K562 (cell line): ENCODE measurements around the gene CCDC9B. TPM values are rescaled to one million over a fixed set of nuclear protein-coding genes. Genes with fewer than 3 reads are reported as not detected.

Source experiments
- ATF7 ChIP-seq: fragments of 450-650 bp; IDR thresholded peaks from 2 replicates; pipeline ENCODE4 v1.7.1; 2014; ENCODE audit warnings: mild to moderate bottlenecking, moderate library complexity
- CBFA2T2 ChIP-seq: fragments of 450-650 bp; conservative IDR thresholded peaks from 2 replicates; pipeline ENCODE4 v1.6.1; 2017; ENCODE audit warnings: mild to moderate bottlenecking
- CHD4 ChIP-seq: fragments of 200-600 bp; sonication (generic); IDR thresholded peaks from 3 replicates; pipeline ENCODE4 v1.6.1; 2012; ENCODE audit warnings: low read depth, mild to moderate bottlenecking, mixed read lengths, low read length, inconsistent platforms; ENCODE audit not compliant: insufficient read depth, insufficient replicate concordance, poor library complexity, severe bottlenecking
- CUX1 ChIP-seq: fragments of 200-800 bp; sonication (Bioruptor generic); IDR thresholded peaks from 2 replicates; pipeline ENCODE4 v1.6.1; 2016; ENCODE audit warnings: missing genetic modification characterization, missing compliant biosample characterization
- ESRRA ChIP-seq: fragments of 450-650 bp; IDR thresholded peaks from 2 replicates; pipeline ENCODE4 v1.6.1; 2014; ENCODE audit warnings: low read depth, mild to moderate bottlenecking, moderate library complexity, borderline replicate concordance
- ETV6 ChIP-seq, 3 experiments: fragments of 150-350 bp in 1 of 3; sonication (generic) in 1 of 3; formaldehyde crosslinking in 1 of 3; IDR thresholded peaks; 2 replicates each; pipeline versions ENCODE4 v1.6.1 to v1.8.0; 2014 to 2022; ENCODE audit warnings: borderline replicate concordance in 2 of 3, low read depth in 2 of 3, antibody characterized with exemption in 1 of 3, low read length in 1 of 3, mild to moderate bottlenecking in 1 of 3, missing genetic modification reagents in 1 of 3
- FOXO4 ChIP-seq: fragments of 450-650 bp; formaldehyde crosslinking; IDR thresholded peaks from 2 replicates; pipeline ENCODE4 v1.4.0; 2020; ENCODE audit warnings: mild to moderate bottlenecking, moderate library complexity
- JUNB ChIP-seq: fragments of 450-650 bp; formaldehyde crosslinking; conservative IDR thresholded peaks from 2 replicates; pipeline ENCODE4 v1.4.0; 2020; ENCODE audit warnings: mild to moderate bottlenecking
- NCOA4 ChIP-seq: fragments of 450-650 bp; IDR thresholded peaks from 2 replicates; pipeline ENCODE4 v1.6.1; 2018; ENCODE audit warnings: mild to moderate bottlenecking; ENCODE audit not compliant: partially characterized antibody
- NONO ChIP-seq, 2 experiments: fragments of 200-400 bp in 1 of 2; fragments of 450-650 bp in 1 of 2; formaldehyde crosslinking in 1 of 2; IDR thresholded peaks; 2 replicates each; pipeline ENCODE4 v1.6.1; 2017; ENCODE audit warnings: low read depth in 2 of 2, mild to moderate bottlenecking in 2 of 2, moderate library complexity in 2 of 2, low read length in 1 of 2
- POLR3G ChIP-seq: IDR thresholded peaks from 2 replicates; pipeline ENCODE4 v1.6.1; 2011; ENCODE audit not compliant: insufficient read length, insufficient replicate concordance; ENCODE audit errors: extremely low read depth
- STAT5A ChIP-seq: IDR thresholded peaks from 2 replicates; pipeline ENCODE4 v1.6.1; 2012; ENCODE audit warnings: low read length, inconsistent platforms, borderline replicate concordance
- TAF1 ChIP-seq: IDR thresholded peaks from 2 replicates; pipeline ENCODE4 v1.6.1; 2011; ENCODE audit warnings: mild to moderate bottlenecking, low read length, moderate library complexity; ENCODE audit not compliant: insufficient read depth, control insufficient read depth, severe bottlenecking; ENCODE audit errors: extremely low read depth
- ZFX ChIP-seq: sonication (generic); formaldehyde crosslinking; IDR thresholded peaks from 2 replicates; pipeline ENCODE4 v1.8.0; 2022; ENCODE audit warnings: mild to moderate bottlenecking, missing genetic modification reagents, moderate library complexity
- ZNF41 ChIP-seq: fragments of 250-450 bp; sonication (Bioruptor Pico); conservative IDR thresholded peaks from 2 replicates; pipeline ENCODE4 v1.4.0; 2020; ENCODE audit warnings: mild to moderate bottlenecking
- ZNF668 ChIP-seq: fragments of 250-450 bp; sonication (Bioruptor Pico); IDR thresholded peaks from 2 replicates; pipeline ENCODE4 v1.8.0; 2022; ENCODE audit warnings: mild to moderate bottlenecking, inconsistent platforms
- ZNF717 ChIP-seq: fragments of 250-450 bp; sonication (Bioruptor Pico); IDR thresholded peaks from 2 replicates; pipeline ENCODE4 v1.5.0; 2021
- ZSCAN32 ChIP-seq: fragments of 450-650 bp; formaldehyde crosslinking; IDR thresholded peaks from 2 replicates; pipeline ENCODE4 v1.4.0; 2020; ENCODE audit warnings: mild to moderate bottlenecking, moderate library complexity
- polyA plus RNA-seq, 8 experiments: library from polyadenylated mRNA; depleted of rRNA in 4 of 8; stranded (reverse) in 5 of 8; unstranded in 3 of 8; fragments of >200 nt; fragmentation: Nextera tagmentation in 2 of 8; fragmentation: Illumina TruSeq in 1 of 8; extraction: Ambion mirVana in 2 of 8; extraction: Trizol in 1 of 8; gene quantifications; 2 replicates each; pipeline versions ENCODE4 v1.2.1 to v1.2.3, GENCODE V29; 2011 to 2014; ENCODE audit warnings: inconsistent platforms in 1 of 8, missing spikeins in 1 of 8
- total RNA-seq, 7 experiments: library from RNA; depleted of rRNA in 6 of 7; stranded (reverse); fragments of >200 nt in 6 of 7; fragmentation: Illumina TruSeq in 2 of 7; extraction: Trizol in 2 of 7; gene quantifications; 2 replicates each; pipeline versions ENCODE4 v1.2.1 to v1.2.3, GENCODE V29; 2011 to 2021; ENCODE audit warnings: low replicate concordance in 1 of 7

Gene CCDC9B
- total and polyA plus RNA-seq, 9 of the 15 experiments (the other 6 are each of a cell fraction or from before 2014, with no cell fraction given) = 0.01 to 0.47 (median 0.15) TPM; not detected in 1

GRCh38 chr15:40282147-40282868, 58.4 kb downstream of the CCDC9B start (continued):
- TF ChIP-seq NCOA4 = no peak
- TF ChIP-seq ZNF668 = no peak
- TF ChIP-seq ZFX = peak; percentile 86
- peak; percentile 39; the same call in 1 of the 2 replicates for TF ChIP-seq ATF7
- no peak for TF ChIP-seq ETV6 (IDR thresholded peaks at IDR 0.05; ENCODE audit: borderline replicate concordance in 1 of 2, low read depth in 2 of 2, low read length in 1 of 2)
- no peak for TF ChIP-seq ETV6 (CRISPR knock-in tag; IDR thresholded peaks at IDR 0.05; ENCODE audit: borderline replicate concordance)
- no peak for TF ChIP-seq STAT5A
- no peak for TF ChIP-seq ZNF41 (CRISPR knock-in tag)
- peak; percentile 44; the same call in 1 of the 2 replicates for TF ChIP-seq ESRRA
- no peak for TF ChIP-seq CUX1 (CRISPR knock-in tag)
- no peak for TF ChIP-seq POLR3G
- no peak for TF ChIP-seq ZNF717 (CRISPR knock-in tag)
- no peak for TF ChIP-seq FOXO4 (CRISPR knock-in tag)
- TF ChIP-seq JUNB (CRISPR knock-in tag) = no peak
- TF ChIP-seq ZSCAN32 (CRISPR knock-in tag) = no peak
- no peak for TF ChIP-seq CHD4
- TF ChIP-seq NONO (IDR thresholded peaks at IDR 0.05; ENCODE audit: low read depth in 2 of 2, low read length in 1 of 2) = no peak
- TF ChIP-seq TAF1 = no peak
- TF ChIP-seq CBFA2T2 = no peak
